Skin epidermis (tissue), 12 donors: Measurements from ENCODE around the gene UROC1.

Source experiments
- H3K27ac ChIP-seq, 21 experiments: fragments of 200-600 bp; sonication (generic) in 11 of 21; one replicate each; pipeline ENCODE4 v1.5.0; 2020; ENCODE audit warnings: mild to moderate bottlenecking in 3 of 21, inconsistent platforms in 2 of 21, moderate library complexity in 2 of 21
- H3K4me3 ChIP-seq, 7 experiments: fragments of 200-600 bp; sonication (generic) in 2 of 7; one replicate each; pipeline ENCODE4 v1.5.0; 2020; ENCODE audit warnings: inconsistent platforms in 2 of 7, mild to moderate bottlenecking in 2 of 7, moderate library complexity in 1 of 7

Gene UROC1

DNA sequence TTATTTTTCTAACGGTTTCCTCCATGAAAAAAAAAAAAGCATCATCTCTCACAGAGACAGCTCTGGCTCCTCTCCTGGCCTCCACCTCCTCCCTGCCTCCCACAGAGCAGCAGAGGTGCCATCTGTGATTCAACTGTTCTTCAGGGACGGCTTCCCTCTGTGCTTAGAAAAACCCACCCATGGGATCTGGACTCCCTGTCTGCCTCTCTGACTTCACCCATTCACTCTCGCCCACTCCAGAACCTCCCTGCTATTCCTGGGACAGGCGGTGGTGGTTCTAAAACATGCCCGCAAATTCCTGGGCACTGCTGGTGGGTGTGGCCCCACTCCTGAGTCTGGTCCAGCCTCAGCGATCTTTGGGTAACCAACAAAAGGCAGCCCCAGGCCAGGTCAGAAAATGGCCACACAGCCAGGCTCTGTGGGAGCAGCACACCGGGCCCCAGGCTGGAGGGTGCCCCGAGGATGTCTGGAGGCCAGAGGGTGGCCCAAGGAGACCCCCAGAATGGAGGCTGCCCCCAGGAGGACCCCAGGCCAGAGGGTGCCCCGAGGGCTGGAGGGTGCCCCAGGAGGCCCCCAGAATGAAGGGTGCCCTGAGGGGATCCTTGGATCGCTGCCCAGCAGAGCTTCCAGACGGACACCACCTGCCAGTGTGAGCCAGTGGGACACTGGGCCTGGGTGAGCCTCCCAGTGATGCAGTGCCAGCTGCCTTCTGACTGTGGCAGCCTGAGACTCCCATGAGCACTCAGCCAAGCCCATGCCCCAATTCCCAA, 3.7 kb upstream of the UROC1 start:
- Histone ChIP-seq H3K27ac (no peak overlapping the region), H3K4me3 (no peak overlapping the region)

DNA sequence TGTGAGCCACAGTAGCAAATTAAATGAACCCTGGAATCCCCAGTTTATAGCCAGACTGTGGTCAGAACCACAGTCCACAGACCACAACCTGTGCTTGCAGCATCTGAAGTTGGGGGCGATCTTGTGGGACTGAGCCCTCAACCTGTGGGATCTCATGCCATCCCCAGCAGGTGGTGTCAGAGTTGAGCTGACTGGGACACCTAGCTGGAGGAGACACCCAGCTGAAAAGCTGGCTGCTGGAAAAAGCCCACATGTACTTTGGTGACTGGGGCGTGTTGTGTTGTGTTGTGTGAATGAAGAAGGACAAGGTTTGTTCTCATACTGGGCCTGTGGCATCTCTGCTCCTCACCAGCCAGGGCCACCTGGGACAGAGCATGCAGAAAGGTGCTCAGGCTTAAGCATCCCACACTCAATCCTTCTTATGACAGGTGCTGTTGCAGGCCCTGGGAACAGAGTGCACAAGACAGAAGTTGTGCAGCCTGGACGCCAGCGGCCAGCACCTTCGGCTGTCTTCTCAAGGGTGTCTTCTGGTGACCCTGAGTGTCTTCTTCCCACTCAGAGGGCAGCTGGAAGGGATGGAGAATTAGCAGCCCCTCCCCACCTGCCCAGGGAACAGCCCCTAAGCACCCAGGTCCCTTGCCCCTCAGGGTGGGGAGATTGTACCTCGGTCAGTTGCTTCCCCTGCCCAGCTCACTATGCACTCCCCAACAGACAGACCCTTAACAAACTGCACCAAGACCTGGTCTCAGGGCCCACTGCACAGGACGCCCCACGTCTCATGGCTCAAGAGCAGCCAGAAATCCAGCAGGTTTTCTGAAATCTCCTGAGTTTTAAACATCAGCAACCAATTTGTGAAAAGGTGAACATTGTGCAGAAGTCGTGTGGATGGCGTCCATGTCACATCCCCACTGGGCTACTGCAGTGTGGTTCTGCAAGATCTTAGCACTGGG, 2.2 kb upstream of the UROC1 start:
- Histone ChIP-seq H3K27ac (no peak overlapping the region), H3K4me3 (no peak overlapping the region)

DNA sequence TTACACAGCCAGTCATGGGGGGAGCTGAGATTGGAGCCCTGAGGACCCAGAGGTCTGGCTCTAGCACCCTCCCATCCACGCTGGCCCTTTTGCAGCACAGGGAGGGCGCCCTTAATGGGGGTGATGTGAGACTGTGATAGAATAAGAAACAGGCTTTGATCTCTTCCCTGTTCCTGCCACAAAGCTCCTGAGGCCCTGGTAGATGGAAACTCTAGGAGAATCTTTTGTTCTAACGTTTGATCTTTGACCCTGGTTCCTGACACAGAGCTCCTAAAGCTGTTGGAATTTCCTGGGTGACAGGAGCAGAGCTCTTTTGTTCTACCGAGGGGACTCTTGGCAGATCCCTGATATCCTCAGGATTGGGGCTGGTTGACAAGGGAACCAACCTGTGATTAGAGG, 1.2 kb upstream of the UROC1 start:
- H3K4me3 ChIP-seq, result no peak overlapping the region
- H3K27ac ChIP-seq, result no peak overlapping the region

DNA sequence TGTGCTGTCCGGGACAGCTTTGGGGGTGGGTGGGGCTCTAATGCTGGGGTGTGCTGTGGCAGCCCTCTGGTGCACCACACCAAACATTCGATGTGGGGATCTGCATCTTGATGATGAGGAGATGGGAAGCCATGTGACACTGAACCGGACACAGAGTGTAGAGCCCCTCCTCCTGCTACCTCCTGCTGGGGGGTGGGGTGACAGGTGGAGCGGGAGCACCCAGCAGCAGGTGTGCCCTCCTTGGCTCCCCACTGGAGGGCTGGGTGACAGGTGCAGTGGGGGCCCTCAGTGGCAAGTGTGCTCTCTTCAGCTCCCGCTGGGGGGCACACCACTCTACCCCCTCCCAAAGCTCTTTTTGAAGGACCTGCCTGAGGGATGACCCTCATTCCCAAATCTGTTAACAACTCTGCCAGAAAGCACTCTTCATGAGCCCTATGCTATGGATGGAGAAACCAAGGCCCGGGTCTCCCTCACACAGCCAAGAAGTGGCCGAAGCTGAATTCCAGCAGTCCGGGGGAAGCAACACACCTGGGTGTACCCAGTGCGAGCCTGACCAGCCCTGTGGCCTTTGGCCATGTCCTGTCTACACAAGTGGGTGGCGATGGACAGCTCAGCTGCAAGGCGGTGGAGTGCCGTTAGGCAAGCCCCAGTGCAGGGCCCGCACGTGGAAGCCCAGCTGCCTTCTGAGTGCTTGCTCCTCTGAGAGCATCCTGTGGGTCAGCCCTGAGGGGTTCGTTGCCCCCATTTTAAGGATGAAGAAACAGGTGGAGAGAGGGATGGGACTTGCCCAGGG, 609 bp upstream of the UROC1 start:
- H3K27ac ChIP-seq, result no peak overlapping the region
- H3K4me3 ChIP-seq, result no peak overlapping the region

DNA sequence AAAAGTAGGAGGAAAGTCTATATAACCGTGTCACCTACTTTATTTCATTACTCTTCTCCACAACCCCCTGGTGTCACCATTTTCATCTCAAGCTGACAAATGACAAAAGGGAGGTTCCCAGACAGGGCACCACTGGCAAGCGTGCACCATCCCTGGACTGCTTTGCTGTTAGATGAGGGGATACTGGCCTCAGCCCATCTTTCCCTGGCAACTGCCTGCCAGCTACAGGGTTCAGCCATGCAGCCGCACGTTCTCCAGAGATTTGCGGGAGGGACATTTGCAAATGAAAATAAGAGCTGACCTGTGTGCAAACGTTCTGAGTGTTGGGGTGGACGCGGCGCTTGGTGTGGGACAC, 660 bp downstream of the UROC1 start:
- H3K27ac ChIP-seq, result no peak overlapping the region
- no peak overlapping the region for H3K4me3 ChIP-seq

DNA sequence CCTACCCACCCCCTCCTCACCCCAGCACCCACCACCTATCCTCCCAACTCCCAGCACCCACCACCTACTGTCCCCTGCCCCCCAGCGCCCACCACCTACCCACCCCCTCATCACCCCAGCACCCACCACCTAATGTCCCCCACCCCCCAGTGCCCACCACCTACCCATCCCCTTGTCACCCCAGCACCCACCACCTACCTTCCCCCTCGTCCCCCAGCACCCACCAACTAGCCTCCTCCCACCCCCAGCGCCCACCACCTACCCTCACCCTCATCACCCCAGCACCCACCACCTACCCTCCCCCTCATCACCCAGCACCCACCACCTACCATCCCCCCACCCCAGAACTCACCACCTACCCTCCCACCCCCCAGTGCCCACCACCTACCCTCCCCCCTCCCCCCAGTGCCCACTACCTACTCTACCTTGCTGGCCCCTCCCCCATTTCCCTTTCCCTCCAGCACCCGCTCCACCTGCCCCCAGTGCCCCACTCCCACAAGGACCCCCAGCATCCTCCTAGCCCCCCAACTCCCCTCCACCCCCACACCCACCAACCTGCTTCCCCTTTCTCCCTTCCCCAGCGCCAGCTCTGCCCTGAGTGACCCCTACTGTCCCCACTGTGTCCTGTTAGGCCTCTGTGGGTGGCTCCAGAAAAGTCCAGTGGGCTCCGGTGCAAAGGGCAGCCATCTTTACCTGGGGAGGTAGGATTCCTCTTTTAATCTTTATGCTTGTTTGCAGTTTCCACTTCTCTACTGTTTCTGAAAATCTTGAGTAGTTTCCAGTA, 1.2 kb downstream of the UROC1 start:
- no peak overlapping the region for H3K4me3 ChIP-seq
- H3K27ac ChIP-seq, result no peak overlapping the region

DNA sequence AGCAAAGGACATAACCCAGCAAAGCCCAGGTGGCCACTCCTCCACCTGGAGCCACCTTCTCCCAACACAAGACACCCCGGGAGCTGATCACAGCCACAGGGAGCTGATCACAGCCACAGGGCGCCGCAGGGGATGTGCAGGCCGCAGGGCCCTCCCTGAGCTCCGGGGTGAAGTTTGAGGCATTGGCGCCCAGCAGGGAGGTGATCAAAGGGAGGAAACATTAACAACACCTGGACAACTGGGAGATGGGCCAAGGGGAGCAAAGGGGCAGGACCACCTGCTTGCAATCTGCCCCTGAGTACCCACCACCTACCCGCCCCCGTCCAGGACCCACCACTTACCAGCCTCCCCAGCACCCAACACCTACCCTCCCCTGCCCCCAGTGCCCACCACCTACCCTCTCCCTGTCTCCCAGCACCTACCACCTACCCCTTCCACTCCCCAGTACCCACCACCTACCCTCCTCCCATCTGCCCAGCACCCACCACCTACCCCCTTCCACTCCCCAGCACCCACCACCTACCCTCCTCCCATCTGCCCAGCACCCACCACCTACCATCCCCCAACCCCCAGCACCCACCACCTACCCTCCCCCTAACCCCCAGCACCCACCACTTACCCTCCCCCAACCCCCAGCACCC, 2.4 kb downstream of the UROC1 start:
- Histone ChIP-seq H3K27ac (no peak overlapping the region), H3K4me3 (no peak overlapping the region)

DNA sequence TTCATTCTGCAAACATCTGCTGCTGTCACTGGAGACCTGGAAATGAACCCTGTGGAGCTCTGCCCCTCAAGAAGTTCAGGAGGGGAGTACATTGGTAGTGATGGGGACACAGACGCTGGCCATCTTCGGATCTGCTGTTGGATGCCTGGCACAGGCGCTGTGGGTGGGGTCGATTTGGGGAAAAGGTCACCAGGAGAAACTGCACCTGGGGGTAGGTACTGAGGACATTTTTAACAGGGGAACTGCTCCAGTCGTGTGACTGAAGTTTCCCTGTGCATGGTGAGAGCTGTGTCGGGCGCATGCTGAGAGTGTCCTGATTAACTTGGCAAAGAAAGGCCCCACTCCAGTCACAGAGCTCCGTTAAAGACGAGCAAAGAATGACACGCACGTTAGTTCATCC, 3.4 kb downstream of the UROC1 start:
- Histone ChIP-seq H3K27ac (no peak overlapping the region), H3K4me3 (no peak overlapping the region)

DNA sequence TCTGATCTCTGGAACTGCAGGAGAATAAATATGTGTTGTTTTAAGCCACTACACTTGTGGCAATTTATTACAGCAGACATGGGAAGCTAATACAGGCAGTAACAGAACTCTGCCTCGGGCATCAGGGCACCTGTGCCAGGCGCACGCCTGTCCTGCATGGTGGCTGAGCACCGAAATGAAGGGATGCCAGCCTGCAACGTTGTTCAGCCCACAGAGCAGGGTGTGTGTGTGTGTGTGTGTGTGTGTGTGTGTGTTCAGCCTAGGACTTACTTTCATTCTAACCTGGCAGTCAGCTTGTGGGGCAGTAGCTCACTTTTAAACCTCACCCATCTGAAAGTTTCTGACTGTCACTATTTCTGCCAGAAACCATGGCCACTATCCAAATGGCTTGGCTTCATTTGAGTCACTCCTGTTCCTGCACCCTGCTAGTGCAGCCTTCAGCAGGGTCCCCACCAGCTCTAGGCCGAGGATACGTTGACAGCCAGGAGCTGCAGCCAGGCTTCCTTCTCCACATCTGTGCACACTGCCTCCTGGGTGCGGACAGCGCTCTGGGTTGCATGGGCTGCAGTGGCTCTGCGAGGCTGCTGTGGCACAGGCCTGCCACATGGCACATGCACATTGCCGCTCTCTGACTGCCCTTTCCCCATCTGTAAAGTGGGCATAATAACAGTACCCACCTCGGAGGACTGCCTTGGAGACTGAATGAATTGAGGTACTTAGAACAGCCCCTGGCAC, 4.5 kb downstream of the UROC1 start:
- no peak overlapping the region for H3K27ac ChIP-seq
- H3K4me3 ChIP-seq, result no peak overlapping the region

DNA sequence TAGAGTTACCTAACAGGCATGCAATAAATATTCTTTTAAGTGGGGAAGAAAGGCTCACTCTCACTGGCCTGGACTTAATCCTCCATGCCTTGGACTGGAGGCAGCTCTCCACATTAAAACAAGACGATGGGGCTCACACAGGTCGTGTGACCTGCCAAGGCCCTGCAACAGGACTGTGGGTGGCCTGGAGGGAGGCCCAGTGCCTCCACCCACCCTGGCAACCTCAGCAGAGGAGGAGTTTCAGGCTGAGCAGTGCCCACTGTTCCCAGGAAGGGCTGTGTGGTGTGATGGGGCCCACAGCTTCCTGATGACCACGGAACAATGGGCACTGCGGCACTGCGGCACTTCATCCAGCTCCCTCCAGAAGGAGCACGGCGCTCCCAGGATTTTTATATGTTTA, 5.5 kb downstream of the UROC1 start:
- Histone ChIP-seq H3K4me3 (no peak overlapping the region), H3K27ac (no peak overlapping the region)

DNA sequence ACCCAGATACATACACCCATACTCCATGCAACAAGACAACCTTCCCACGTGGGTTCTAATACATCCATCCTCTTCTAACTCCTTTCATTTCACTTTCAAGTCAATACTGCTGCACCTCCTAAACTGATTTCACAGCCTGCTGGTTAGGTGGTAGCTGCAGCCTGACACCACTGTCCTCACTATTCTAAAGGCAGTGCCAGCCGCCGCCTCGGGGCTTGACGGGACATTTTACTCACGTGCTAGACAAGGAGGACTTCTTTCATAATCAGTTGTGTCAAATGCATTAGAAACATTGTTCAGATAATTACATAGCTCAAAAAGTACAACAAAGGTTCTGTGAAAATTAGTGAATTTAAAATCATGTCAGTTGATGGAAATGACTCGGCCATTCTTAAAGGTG, 6.3 kb downstream of the UROC1 start:
- Histone ChIP-seq H3K27ac (no peak overlapping the region), H3K4me3 (no peak overlapping the region)

DNA sequence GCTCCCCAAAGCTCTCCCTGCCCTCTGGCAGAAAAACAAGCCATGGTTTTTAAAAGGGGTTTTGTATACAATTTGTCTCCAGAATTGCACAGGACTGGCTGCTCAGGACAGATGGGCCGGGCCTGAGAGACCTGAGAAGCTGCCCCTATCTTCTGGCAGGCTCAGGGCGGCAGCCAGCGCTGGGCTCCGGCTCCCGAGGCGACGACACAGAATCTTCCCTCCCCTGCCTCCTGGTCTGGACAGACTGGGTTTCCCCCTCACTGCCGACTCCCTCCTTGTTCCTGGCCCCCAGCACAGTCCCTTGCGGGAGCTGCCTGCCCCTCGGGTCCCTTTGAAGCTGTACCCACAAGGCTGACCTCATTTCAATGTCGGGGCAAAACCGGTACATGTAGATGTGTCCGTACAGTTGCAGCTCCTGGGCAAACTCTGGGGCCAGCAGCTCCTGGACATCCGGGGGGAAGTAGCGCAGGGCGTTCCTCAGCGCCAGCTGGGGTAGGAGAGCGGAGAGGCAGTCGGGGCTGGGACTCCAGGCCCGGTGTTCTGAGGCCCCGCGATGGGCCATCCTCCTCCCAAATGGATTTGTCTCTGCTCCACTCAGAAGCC, 7.2 kb downstream of the UROC1 start:
- no peak overlapping the region for H3K4me3 ChIP-seq
- H3K27ac ChIP-seq, result no peak overlapping the region

DNA sequence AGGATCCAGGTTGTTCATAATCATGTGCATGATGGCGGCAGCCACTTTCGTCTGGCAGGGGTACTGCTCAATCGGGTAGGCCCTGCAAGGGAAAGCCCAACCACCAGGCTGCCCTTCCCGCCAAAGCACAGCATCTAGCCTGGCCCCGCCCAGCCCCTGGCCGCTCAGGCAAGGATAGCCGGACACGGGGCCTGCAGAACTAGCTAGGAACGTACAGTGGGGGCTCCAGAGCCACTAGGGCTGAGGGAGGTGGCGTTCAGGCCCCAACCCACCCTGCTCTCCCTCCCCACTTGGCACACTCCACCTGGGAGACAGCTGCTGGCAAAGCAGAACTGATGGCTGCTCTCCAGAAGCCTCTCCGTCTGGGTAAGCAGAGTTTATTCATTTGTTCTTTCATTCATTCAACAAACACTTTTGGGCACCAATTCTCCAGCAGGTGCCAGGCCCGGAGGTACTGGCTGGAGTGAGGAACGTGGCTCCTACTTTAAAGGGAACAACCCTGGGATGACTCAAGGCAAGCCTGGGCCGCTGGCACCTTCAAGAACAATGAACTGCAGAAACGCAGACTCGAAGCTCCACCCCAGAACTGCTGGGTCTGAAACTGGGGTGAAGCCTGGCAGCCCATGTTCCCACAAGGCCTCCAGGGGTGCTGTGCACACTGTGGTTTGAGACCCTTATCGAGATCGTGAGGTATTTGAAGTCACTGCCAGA, 7.8 kb downstream of the UROC1 start:
- no peak overlapping the region for H3K4me3 ChIP-seq
- no peak overlapping the region for H3K27ac ChIP-seq

DNA sequence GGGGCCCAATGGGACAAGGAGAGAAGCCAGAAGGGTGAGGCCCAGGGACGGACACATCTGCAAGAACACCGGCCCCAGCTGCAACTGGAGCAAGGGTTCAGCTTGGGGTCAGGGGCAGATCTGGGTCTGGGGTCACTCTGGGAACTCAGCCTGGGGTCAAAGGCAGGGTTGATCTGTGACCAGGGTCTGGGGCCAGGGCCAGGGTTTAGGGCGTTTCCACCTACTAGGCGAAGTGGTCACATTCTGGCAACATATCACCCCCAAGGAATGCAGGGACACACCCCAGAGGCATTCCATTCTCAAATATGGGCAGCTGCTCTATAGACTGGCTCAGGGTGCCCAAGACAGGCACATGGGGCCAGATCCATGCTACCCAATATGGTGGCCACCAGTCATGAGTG, 9.0 kb downstream of the UROC1 start:
- H3K27ac ChIP-seq, result no peak overlapping the region
- H3K4me3 ChIP-seq, result no peak overlapping the region

DNA sequence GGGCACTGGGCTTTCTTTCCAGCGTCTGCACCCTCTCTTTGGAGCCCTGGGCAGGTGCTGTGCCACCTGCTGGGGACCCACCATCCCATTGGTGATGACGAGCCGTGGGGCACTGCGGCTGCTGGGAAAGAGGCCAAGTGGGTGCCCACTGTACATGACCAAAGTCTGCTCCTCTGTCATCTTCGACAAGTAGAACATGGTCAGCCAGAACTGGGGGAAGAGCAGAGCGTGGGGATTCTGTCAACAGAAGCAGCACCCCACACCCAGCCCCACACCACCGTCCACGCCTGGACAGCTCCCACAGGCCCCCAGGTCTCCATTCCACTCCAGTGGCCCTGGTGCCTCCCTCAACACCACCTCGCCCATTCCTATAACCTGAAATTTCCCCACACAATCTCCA, 9.7 kb downstream of the UROC1 start:
- no peak overlapping the region for H3K27ac ChIP-seq
- no peak overlapping the region for H3K4me3 ChIP-seq

DNA sequence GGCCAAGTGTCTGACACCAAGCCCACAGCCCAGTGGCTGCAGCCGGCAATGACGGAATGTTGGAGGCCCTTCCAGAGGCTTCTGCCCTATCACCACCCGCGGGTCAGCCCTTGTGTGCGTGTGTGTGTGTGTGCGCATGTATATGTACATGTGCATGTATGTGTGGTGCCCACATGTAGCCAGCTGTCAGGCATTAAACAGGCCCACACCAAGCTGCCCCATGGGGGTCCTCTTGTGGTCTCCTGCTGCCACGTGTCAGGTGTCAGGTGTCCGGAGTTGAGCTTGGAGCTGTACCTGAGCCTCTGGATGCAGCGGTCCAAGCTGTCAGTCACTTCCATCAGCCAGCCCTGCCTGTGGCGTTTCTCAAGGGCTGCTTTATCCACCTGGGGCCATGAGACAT, 13.9 kb downstream of the UROC1 start:
- no peak overlapping the region for H3K27ac ChIP-seq
- no peak overlapping the region for H3K4me3 ChIP-seq

DNA sequence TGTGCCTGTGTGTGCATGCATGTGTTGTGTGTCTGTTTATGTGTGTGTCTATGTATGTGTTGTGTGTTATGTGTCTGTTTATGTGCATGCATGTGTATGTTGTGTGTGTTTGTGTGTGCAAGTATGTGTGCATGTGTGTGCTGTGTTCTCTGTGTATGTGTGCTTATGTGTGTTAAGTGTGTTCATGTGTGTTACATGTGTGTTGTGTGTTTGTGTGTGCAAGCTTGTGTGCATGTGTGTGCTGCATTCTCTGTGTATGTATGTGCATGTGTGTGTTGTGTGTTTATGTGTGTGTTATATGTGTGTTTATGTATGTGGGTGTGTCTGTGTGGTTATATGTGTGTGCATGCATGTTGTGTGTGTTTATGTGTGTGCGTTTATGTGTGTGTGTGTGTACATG, 14.9 kb downstream of the UROC1 start:
- no peak overlapping the region for H3K4me3 ChIP-seq
- H3K27ac ChIP-seq, result no peak overlapping the region

DNA sequence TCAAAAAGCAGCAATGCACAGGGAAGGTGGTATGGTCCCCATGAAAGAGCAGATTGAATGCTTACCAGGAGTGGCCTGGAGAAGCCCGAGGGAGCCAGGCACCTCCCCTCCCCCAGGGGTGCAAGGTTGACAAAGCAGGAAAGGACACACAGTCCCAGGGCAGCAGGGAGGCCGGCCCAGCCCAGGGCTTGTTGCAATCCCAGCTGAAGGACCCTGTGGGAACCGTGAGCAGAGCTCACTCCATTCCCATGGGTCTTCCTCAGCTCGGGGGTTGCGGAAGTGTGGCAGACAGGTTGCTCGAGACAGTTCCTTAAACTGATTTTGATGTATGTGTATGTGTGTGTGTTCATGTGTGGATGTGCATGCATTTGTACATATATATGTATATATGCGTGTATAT, 15.8 kb downstream of the UROC1 start:
- Histone ChIP-seq H3K27ac (no peak overlapping the region), H3K4me3 (no peak overlapping the region)
